HG02588 (cell line): Measurements from ENCODE around the gene GTPBP6.
"Not testable (repeated sequence)": the region's sequence is repeated elsewhere in the genome, so short reads cannot be mapped to it uniquely, and the experiment has no call there.

Source experiments
- ATAC-seq: cut with Tn5 transposase; IDR thresholded peaks from one replicate; pipeline ENCODE4 v1.9.1; 2021; ENCODE audit warnings: mild to moderate bottlenecking, moderate library complexity; ENCODE audit not compliant: unreplicated experiment

GTPBP6 gene

GRCh38 chrX:292900-293897, 25.4 kb downstream of the GTPBP6 start:
- ATAC-seq = no peak

GRCh38 chrX:291411-291901, 27.1 kb downstream of the GTPBP6 start:
- ATAC-seq = no peak

GRCh38 chrX:290476-291166, 28.0 kb downstream of the GTPBP6 start:
- no peak for ATAC-seq

GRCh38 chrX:288561-288991, 30.0 kb downstream of the GTPBP6 start:
- no peak for ATAC-seq

- ATAC-seq = no peak
Observed at GRCh38 chrX:287670-288069, 30.9 kb downstream of the GTPBP6 start.

- no peak for ATAC-seq
Observed at GRCh38 chrX:285076-285677, 33.4 kb downstream of the GTPBP6 start.

GRCh38 chrX:283115-283845, 35.3 kb downstream of the GTPBP6 start:
- ATAC-seq = peak; percentile 97

GRCh38 chrX:282000-282681, 36.5 kb downstream of the GTPBP6 start:
- ATAC-seq = not testable (repeated sequence)

GRCh38 chrX:281166-281999, 37.2 kb downstream of the GTPBP6 start, which contains the start of gene PLCXD1:
TSS of gene PLCXD1 (plus strand) at chrX:281381. CDS start at chrX:284188, 2,807 bp downstream.
- no peak for ATAC-seq

GRCh38 chrX:280722-281121, 37.9 kb downstream of the GTPBP6 start:
- not testable (repeated sequence) for ATAC-seq

GRCh38 chrX:279757-280604, 38.6 kb downstream of the GTPBP6 start:
- not testable (repeated sequence) for ATAC-seq

- peak; percentile 28 for ATAC-seq
Observed at GRCh38 chrX:276581-277201, 41.9 kb downstream of the GTPBP6 start.

- peak; percentile 87 for ATAC-seq
Observed at GRCh38 chrX:275967-276580, 42.5 kb downstream of the GTPBP6 start.

GRCh38 chrX:275476-275966, 43.1 kb downstream of the GTPBP6 start:
- peak; percentile 4 for ATAC-seq

GRCh38 chrX:274904-275475, 43.6 kb downstream of the GTPBP6 start:
- no peak for ATAC-seq

- no peak for ATAC-seq
Observed at GRCh38 chrX:270848-271367, 47.7 kb downstream of the GTPBP6 start.
